Prostate gland (tissue), 2 donors: ENCODE measurements around the gene TMBIM1. TPM values are rescaled to one million over a fixed set of nuclear protein-coding genes. Genes with fewer than 3 reads are reported as not detected.

Source experiments
- DNase-seq: peaks from one replicate; pipeline ENCODE4 v3.0.0-alpha.2; 2019; ENCODE audit warnings: low spot score
- H3K27ac ChIP-seq, 2 donors: fragments of 200-600 bp; sonication (generic); 2 replicates each; pipeline ENCODE4 v1.5.1; 2017 to 2019
- H3K27me3 ChIP-seq: fragments of 200-600 bp; sonication (generic); replicated peaks from 2 replicates; pipeline ENCODE4 v1.5.1; 2019; ENCODE audit not compliant: insufficient read depth
- H3K36me3 ChIP-seq, 2 donors: fragments of 200-600 bp; sonication (generic); 1 replicate in 1 of 2; 2 replicates in 1 of 2; pipeline versions ENCODE4 v1.5.1 to v1.8.1; 2017 to 2019
- H3K4me1 ChIP-seq: fragments of 200-600 bp; sonication (generic); replicated peaks from 2 replicates; pipeline ENCODE4 v1.5.1; 2019
- H3K4me3 ChIP-seq, 2 donors: fragments of 200-600 bp; sonication (generic); 2 replicates each; pipeline ENCODE4 v1.5.1; 2017 to 2019
- H3K9me3 ChIP-seq: fragments of 200-600 bp; sonication (generic); 2 replicates; pipeline ENCODE4 v1.5.1; 2017
- CTCF ChIP-seq, 4 experiments: fragments of 200-600 bp in 2 of 4; fragments of 450-650 bp in 2 of 4; sonication (generic) in 2 of 4; IDR thresholded peaks; 1 replicate in 3 of 4; 2 replicates in 1 of 4; pipeline ENCODE4 v1.5.1; 2016 to 2019; ENCODE audit warnings: antibody characterized with exemption in 4 of 4, mild to moderate bottlenecking in 2 of 4, moderate library complexity in 2 of 4
- POLR2A ChIP-seq: fragments of 450-650 bp; IDR thresholded peaks from one replicate; pipeline ENCODE4 v1.6.1; 2016; ENCODE audit warnings: antibody characterized with exemption, mild to moderate bottlenecking
- POLR2AphosphoS5 ChIP-seq: sonication (generic); formaldehyde crosslinking; IDR thresholded peaks from one replicate; pipeline ENCODE4 v1.6.1; 2017; ENCODE audit warnings: antibody characterized with exemption
- WGBS: methylation state at CpG from one replicate; pipeline ENCODE4 v1.1.5; 2018; 5-methylcytosine and 5-hydroxymethylcytosine counted together
- intact Hi-C: fragments of 100-400 bp; cut with DNase I; formaldehyde crosslinking; loops from one replicate; pipeline ENCODE4 v1.14.2; 2022
- total RNA-seq, 2 donors: library from RNA; depleted of rRNA; stranded (reverse); fragments of >200 nt; gene quantifications; one replicate each; pipeline ENCODE4 v1.1.0, GENCODE V29; 2016

Gene TMBIM1
- total RNA-seq, 2 donors from 2014 or later, result 139 to 193 TPM

DNA sequence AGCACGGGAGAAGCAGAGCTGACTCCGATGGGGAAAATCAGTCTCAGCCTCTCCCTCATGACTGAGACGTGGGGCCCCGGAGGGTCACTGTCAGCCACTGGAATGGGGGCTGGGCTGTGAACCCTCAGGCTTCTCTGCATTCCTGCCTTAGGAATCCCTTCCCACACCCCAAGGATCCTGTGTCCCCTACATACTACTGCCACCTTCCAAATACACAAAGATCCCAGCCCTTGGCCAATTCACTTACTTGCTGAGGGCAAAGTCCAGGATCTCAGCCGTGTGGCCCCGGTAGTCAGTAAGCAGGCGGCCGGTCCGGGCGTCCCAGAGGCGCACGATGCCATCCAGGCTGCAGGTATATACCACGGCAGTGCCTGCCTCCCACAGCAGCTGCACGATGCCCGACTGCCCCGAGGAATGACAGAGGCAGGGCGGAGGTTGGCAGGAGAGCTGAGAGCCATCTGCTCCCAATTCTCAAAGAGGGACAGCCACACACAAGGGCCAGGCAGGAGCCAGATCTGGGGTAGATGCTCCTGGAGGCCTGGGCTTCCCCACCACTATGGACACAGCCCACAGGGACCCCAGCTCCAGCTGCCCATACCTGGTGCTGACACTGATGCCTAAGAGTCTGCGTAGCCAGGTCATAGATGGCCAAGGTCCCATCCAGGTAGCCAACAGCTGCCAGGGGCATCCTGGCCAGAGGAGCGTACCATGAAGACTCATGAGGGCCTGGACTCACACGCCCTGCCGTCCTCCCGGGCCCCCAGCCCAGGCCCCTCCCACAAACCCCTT lies 27.3 kb downstream of the TMBIM1 start:
- no peak for TF ChIP-seq CTCF (IDR thresholded peaks at IDR 0.05)
- no peak for TF ChIP-seq POLR2AphosphoS5
- no peak for TF ChIP-seq POLR2A
- no peak for DNase-seq
- H3K36me3 ChIP-seq, result peaks cover 18 to 28% of the 10 kb centered on the region in 2 donors
- no peaks in the 10 kb centered on the region for H3K9me3 ChIP-seq
- no peaks in the 10 kb centered on the region for H3K27me3 ChIP-seq
- 87% methylated on average over 22 of the region's 22 CpGs for WGBS
- no peaks in the 10 kb centered on the region for H3K4me1 ChIP-seq
- intact Hi-C loops, result no loop called here
- H3K4me3 ChIP-seq, result no peak overlapping the region
- H3K27ac ChIP-seq, result no peak overlapping the region

DNA sequence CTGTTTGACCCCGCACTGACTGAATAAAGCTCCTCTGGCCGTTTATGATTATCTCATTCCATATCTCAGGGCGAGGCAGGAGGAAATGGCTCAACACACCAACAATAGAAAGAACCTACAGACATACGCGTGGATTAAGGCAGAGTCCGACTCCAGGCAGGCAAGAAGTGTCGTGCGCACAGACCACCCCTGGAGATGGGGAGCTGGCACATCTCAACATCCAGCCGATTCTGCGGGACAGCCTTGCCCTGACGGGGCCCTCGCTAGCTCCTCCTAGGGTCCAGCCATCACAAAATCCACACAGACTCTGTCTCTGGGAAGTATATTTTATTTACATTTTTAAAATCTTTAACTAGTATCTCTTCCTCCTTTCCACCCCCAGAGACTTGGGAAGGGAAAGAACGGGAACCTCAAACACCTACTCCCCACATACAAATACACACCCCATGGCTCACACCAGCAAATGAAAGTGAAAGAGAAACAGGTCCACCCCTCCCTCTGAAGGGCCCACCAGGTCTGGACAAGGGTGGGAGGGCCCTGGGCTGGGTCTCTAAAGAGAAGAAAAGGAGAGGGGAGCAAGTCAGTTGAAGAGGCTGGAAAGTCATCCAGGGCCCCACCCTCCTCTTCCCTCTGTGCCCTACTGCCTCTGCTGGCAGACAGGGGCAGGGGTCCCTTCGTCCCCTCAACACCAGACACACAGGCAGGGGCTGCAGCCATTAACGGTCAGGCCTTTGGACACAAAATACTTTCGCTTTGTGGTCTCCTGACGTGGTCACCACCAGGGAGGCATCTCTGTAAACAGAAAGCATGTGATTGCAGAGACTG lies 28.3 kb downstream of the TMBIM1 start:
- WGBS, result 65% methylated on average over 17 of the region's 17 CpGs
- TF ChIP-seq POLR2AphosphoS5, result no peak
- TF ChIP-seq POLR2A, result no peak
- TF ChIP-seq CTCF (IDR thresholded peaks at IDR 0.05), result no peak
- no peaks in the 10 kb centered on the region for H3K4me1 ChIP-seq
- intact Hi-C loops, result no loop called here
- DNase-seq, result no peak
- no peak overlapping the region for H3K27ac ChIP-seq
- H3K36me3 ChIP-seq, result peaks cover 18 to 28% of the 10 kb centered on the region in 2 donors
- H3K27me3 ChIP-seq, result no peaks in the 10 kb centered on the region
- no peak overlapping the region for H3K4me3 ChIP-seq
- H3K9me3 ChIP-seq, result no peaks in the 10 kb centered on the region

DNA sequence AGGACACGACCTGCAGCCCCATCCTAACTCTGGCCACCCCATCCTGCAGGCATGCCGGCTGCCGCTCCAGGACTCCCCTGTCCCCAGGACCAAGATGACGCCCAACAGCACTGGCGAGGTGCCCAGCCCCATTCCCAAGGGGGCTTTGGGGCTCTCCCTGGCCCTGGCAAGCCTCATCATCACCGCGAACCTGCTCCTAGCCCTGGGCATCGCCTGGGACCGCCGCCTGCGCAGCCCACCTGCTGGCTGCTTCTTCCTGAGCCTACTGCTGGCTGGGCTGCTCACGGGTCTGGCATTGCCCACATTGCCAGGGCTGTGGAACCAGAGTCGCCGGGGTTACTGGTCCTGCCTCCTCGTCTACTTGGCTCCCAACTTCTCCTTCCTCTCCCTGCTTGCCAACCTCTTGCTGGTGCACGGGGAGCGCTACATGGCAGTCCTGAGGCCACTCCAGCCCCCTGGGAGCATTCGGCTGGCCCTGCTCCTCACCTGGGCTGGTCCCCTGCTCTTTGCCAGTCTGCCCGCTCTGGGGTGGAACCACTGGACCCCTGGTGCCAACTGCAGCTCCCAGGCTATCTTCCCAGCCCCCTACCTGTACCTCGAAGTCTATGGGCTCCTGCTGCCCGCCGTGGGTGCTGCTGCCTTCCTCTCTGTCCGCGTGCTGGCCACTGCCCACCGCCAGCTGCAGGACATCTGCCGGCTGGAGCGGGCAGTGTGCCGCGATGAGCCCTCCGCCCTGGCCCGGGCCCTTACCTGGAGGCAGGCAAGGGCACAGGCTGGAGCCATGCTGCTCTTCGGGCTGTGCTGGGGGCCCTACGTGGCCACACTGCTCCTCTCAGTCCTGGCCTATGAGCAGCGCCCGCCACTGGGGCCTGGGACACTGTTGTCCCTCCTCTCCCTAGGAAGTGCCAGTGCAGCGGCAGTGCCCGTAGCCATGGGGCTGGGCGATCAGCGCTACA lies 29.4 kb downstream of the TMBIM1 start:
- no peak for DNase-seq
- peaks cover 18 to 28% of the 10 kb centered on the region in 2 donors for H3K36me3 ChIP-seq
- no peaks in the 10 kb centered on the region for H3K27me3 ChIP-seq
- no peak for TF ChIP-seq CTCF (IDR thresholded peaks at IDR 0.05)
- no peak for TF ChIP-seq POLR2A
- TF ChIP-seq POLR2AphosphoS5, result no peak
- no peaks in the 10 kb centered on the region for H3K4me1 ChIP-seq
- intact Hi-C loops, result no loop called here
- H3K9me3 ChIP-seq, result no peaks in the 10 kb centered on the region
- no peak overlapping the region for H3K4me3 ChIP-seq
- WGBS, result 86% methylated on average over 33 of the region's 39 CpGs
- no peak overlapping the region for H3K27ac ChIP-seq

GRCh38 chr2:218262237-218262600 lies 30.1 kb downstream of the TMBIM1 start:
- Histone ChIP-seq H3K9me3 (no peaks in the 10 kb centered on the region), H3K36me3 (peaks cover 18 to 28% of the 10 kb centered on the region in 2 donors), H3K4me1 (no peaks in the 10 kb centered on the region), H3K27me3 (no peaks in the 10 kb centered on the region), H3K27ac (no peak overlapping the region), H3K4me3 (no peak overlapping the region)
- 79% methylated on average over 6 of the region's 6 CpGs for WGBS
- intact Hi-C loops, result no loop called here
- no peak for DNase-seq
- no peak for TF ChIP-seq POLR2AphosphoS5
